Thyroid gland (tissue), 4 donors: ENCODE results near the gene DAGLB.

Experiments
- POLR2A ChIP-seq, 2 donors: fragments of 450-650 bp; IDR thresholded peaks; one replicate each; pipeline ENCODE4 v1.6.1; 2017; ENCODE audit warnings: antibody characterized with exemption in 2 of 2, mild to moderate bottlenecking in 2 of 2, moderate library complexity in 1 of 2
- TF ChIP-seq, protein P1 (sequence below), 6 experiments: fragments of 200-600 bp in 3 of 6; fragments of 450-650 bp in 3 of 6; sonication (generic) in 3 of 6; IDR thresholded peaks; one replicate each; pipeline ENCODE4 v1.5.1; 2016 to 2019; ENCODE audit warnings: antibody characterized with exemption in 6 of 6, mild to moderate bottlenecking in 2 of 6, inconsistent platforms in 1 of 6, moderate library complexity in 1 of 6

- TF ChIP-seq, protein P1, sequence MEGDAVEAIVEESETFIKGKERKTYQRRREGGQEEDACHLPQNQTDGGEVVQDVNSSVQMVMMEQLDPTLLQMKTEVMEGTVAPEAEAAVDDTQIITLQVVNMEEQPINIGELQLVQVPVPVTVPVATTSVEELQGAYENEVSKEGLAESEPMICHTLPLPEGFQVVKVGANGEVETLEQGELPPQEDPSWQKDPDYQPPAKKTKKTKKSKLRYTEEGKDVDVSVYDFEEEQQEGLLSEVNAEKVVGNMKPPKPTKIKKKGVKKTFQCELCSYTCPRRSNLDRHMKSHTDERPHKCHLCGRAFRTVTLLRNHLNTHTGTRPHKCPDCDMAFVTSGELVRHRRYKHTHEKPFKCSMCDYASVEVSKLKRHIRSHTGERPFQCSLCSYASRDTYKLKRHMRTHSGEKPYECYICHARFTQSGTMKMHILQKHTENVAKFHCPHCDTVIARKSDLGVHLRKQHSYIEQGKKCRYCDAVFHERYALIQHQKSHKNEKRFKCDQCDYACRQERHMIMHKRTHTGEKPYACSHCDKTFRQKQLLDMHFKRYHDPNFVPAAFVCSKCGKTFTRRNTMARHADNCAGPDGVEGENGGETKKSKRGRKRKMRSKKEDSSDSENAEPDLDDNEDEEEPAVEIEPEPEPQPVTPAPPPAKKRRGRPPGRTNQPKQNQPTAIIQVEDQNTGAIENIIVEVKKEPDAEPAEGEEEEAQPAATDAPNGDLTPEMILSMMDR (IDR thresholded peaks at IDR 0.05), result no peak
- no peak for TF ChIP-seq POLR2A (IDR thresholded peaks at IDR 0.05)
Measured at GRCh38 chr7:6430974-6431373, 16.8 kb downstream of the DAGLB start.
